Trophoblast cell (in vitro differentiated cells and primary cell): ENCODE results near the gene LYL1.

ENCODE experiments used
- DNase-seq, 2 donors: peaks; one replicate each; pipeline ENCODE4 v3.0.0-alpha.2; 2016
- H2AFZ ChIP-seq: 2 replicates; pipeline ENCODE4 v1.6.1; 2013; ENCODE audit warnings: low read length, moderate library complexity, mild to moderate bottlenecking; ENCODE audit not compliant: insufficient read depth, poor library complexity
- H2AK5ac ChIP-seq: 2 replicates; pipeline ENCODE4 v1.6.1; 2013; ENCODE audit warnings: mild to moderate bottlenecking, low read length
- H2BK120ac ChIP-seq: 2 replicates; pipeline ENCODE4 v1.6.1; 2013; ENCODE audit warnings: low read length, mild to moderate bottlenecking, moderate library complexity; ENCODE audit not compliant: insufficient read depth, poor library complexity
- H2BK12ac ChIP-seq: 2 replicates; pipeline ENCODE4 v1.6.1; 2013; ENCODE audit warnings: mild to moderate bottlenecking, low read length, moderate library complexity
- H2BK5ac ChIP-seq: 2 replicates; pipeline ENCODE4 v1.6.1; 2013; ENCODE audit warnings: low read length, low read depth, moderate library complexity, mild to moderate bottlenecking; ENCODE audit not compliant: poor library complexity
- H3K14ac ChIP-seq: 2 replicates; pipeline ENCODE4 v1.6.1; 2013; ENCODE audit warnings: mild to moderate bottlenecking, low read length
- H3K18ac ChIP-seq: 2 replicates; pipeline ENCODE4 v1.6.1; 2013; ENCODE audit warnings: mild to moderate bottlenecking, low read length
- H3K23ac ChIP-seq: 2 replicates; pipeline ENCODE4 v1.6.1; 2013; ENCODE audit warnings: low read length
- H3K27ac ChIP-seq: 2 replicates; pipeline ENCODE4 v1.5.1; 2013; ENCODE audit warnings: low read depth, mild to moderate bottlenecking, inconsistent platforms, low read length, moderate library complexity
- H3K27me3 ChIP-seq: 2 replicates; pipeline ENCODE4 v1.6.1; 2013; ENCODE audit warnings: inconsistent platforms, mild to moderate bottlenecking, low read length, moderate library complexity; ENCODE audit not compliant: insufficient read depth
- H3K36me3 ChIP-seq, 2 experiments: 1 replicate in 1 of 2; 2 replicates in 1 of 2; pipeline ENCODE4 v1.6.1; 2013; ENCODE audit warnings: low read length in 2 of 2, mild to moderate bottlenecking in 2 of 2, moderate library complexity in 1 of 2; ENCODE audit not compliant: insufficient read depth in 2 of 2, control insufficient read depth in 1 of 2
- H3K4ac ChIP-seq: 2 replicates; pipeline ENCODE4 v1.6.1; 2013; ENCODE audit warnings: low read depth, mild to moderate bottlenecking, low read length, moderate library complexity
- H3K4me1 ChIP-seq, 2 experiments: 1 replicate in 1 of 2; 2 replicates in 1 of 2; pipeline ENCODE4 v1.6.1; 2013; ENCODE audit warnings: low read length in 2 of 2, mild to moderate bottlenecking in 2 of 2, moderate library complexity in 1 of 2; ENCODE audit not compliant: insufficient read depth in 2 of 2, control insufficient read depth in 1 of 2
- H3K4me2 ChIP-seq: 2 replicates; pipeline ENCODE4 v1.6.1; 2013; ENCODE audit warnings: inconsistent platforms, mild to moderate bottlenecking, low read length, moderate library complexity
- H3K4me3 ChIP-seq: 2 replicates; pipeline ENCODE4 v1.5.1; 2013; ENCODE audit warnings: mild to moderate bottlenecking, low read depth, low read length, inconsistent platforms
- H3K79me1 ChIP-seq: one replicate; pipeline ENCODE4 v1.6.1; 2013; ENCODE audit warnings: low read length
- H3K79me2 ChIP-seq: 2 replicates; pipeline ENCODE4 v1.6.1; 2013; ENCODE audit warnings: low read length, mild to moderate bottlenecking; ENCODE audit not compliant: control insufficient read depth, insufficient read depth, poor library complexity
- H3K9ac ChIP-seq: 2 replicates; pipeline ENCODE4 v1.6.1; 2013; ENCODE audit warnings: mild to moderate bottlenecking, low read length
- H3K9me3 ChIP-seq: 2 replicates; pipeline ENCODE4 v1.6.1; 2013; ENCODE audit warnings: low read depth, mild to moderate bottlenecking, control low read depth, inconsistent platforms, low read length; ENCODE audit not compliant: insufficient read depth
- H4K12ac ChIP-seq: 2 replicates; pipeline ENCODE4 v1.6.1; 2013; ENCODE audit warnings: low read depth, mild to moderate bottlenecking, low read length, moderate library complexity
- H4K8ac ChIP-seq: 2 replicates; pipeline ENCODE4 v1.6.1; 2013; ENCODE audit warnings: low read depth, mild to moderate bottlenecking, low read length, moderate library complexity
- H4K91ac ChIP-seq: one replicate; pipeline ENCODE4 v1.6.1; 2013; ENCODE audit warnings: low read depth, mild to moderate bottlenecking, low read length, moderate library complexity
- WGBS: extraction: QIAGEN DNeasy Blood & Tissue Kit; methylation state at CpG from one replicate; pipeline ENCODE4 v1.1.7; 2013; ENCODE audit warnings: missing lambda C conversion rate; ENCODE audit not compliant: insufficient read length, insufficient coverage; ENCODE audit errors: extremely low coverage; 5-methylcytosine and 5-hydroxymethylcytosine counted together

LYL1 gene

DNA sequence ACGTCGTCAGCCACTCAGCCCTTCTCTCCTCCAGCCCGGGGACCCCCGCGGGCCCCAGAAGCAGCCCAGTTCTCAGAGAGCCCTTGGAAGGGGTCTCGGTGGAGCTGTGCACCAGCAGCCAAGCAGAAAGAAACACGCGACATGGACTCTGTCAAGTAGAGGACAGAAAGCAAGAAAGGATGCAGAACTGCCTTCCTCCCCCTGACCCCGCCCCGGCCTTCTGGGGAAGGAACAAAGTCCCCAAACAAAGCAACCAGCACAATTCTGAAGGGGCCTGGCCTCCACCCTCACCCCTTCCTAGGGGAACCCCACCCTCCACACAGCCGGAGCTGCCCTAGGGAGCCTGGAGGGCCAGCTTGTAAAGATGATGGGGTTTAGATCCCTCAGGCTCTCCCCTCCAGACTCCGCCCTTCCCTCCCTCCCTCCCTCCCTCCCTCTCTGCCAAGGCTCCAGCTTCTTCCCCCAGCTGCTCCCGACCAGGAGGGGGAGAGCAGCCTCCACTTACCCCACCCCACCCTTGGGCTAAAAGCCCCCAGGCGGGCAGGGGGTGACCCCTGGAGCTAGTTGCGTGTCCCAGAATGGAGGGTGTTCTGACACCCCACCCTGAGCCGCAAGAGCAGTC, 7.8 kb downstream of the LYL1 start:
- Histone ChIP-seq H3K14ac (no peak overlapping the region), H3K36me3 (no peaks in the 10 kb centered on the region), H3K4me2 (no peak overlapping the region), H2BK12ac (no peak overlapping the region), H4K91ac (no peak overlapping the region), H3K23ac (no peak overlapping the region), H2BK5ac (no peak overlapping the region), H3K4ac (no peak overlapping the region), H3K27me3 (peaks cover 62% of the 10 kb centered on the region), H3K9me3 (peaks cover 6% of the 10 kb centered on the region), H3K18ac (no peak overlapping the region), H2AFZ (no peak overlapping the region), H2BK120ac (no peak overlapping the region), H3K4me1 (peaks cover 5 to 8% of the 10 kb centered on the region in 2 experiments), H3K79me2 (no peaks in the 10 kb centered on the region), H4K8ac (no peak overlapping the region), H2AK5ac (no peak overlapping the region), H4K12ac (no peak overlapping the region), H3K27ac (no peak overlapping the region), H3K79me1 (no peaks in the 10 kb centered on the region), H3K4me3 (no peak overlapping the region), H3K9ac (no peak overlapping the region)
- WGBS: no CpG with 5 or more reads among the region's 16 CpGs
- no peak for DNase-seq

DNA sequence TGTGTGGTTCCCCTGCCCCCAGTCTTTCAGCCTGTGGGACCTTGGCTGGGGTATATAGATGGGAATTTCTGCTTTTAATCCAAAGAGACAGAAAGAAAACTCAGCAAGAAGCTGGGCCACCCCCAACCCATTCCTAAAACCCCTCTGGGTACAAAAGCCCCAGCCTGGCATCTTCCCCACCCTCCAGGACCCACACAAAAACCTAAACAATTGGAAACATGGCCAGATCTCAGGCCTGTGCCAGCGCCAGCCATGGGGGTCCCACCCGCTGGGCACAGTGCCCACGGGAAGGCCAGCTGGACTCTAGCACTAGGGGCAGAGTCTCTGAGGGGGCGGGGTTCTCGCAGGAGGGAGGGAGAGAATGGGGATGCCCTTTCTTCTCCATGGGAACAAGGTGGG, 8.6 kb downstream of the LYL1 start:
- Histone ChIP-seq H4K8ac (no peak overlapping the region), H2AFZ (no peak overlapping the region), H4K12ac (no peak overlapping the region), H2BK12ac (no peak overlapping the region), H3K27ac (no peak overlapping the region), H3K23ac (no peak overlapping the region), H3K9ac (no peak overlapping the region), H4K91ac (no peak overlapping the region), H3K27me3 (peaks cover 54% of the 10 kb centered on the region), H3K79me1 (no peaks in the 10 kb centered on the region), H2BK5ac (no peak overlapping the region), H3K4me1 (peaks cover under 1 to 3% of the 10 kb centered on the region in 2 experiments), H3K4ac (no peak overlapping the region), H3K4me3 (no peak overlapping the region), H3K14ac (no peak overlapping the region), H2BK120ac (no peak overlapping the region), H3K18ac (no peak overlapping the region), H2AK5ac (no peak overlapping the region), H3K36me3 (no peaks in the 10 kb centered on the region), H3K4me2 (no peak overlapping the region), H3K79me2 (no peaks in the 10 kb centered on the region), H3K9me3 (peaks cover 5% of the 10 kb centered on the region)
- no CpG with 5 or more reads among the region's 5 CpGs for WGBS
- DNase-seq: no peak

DNA sequence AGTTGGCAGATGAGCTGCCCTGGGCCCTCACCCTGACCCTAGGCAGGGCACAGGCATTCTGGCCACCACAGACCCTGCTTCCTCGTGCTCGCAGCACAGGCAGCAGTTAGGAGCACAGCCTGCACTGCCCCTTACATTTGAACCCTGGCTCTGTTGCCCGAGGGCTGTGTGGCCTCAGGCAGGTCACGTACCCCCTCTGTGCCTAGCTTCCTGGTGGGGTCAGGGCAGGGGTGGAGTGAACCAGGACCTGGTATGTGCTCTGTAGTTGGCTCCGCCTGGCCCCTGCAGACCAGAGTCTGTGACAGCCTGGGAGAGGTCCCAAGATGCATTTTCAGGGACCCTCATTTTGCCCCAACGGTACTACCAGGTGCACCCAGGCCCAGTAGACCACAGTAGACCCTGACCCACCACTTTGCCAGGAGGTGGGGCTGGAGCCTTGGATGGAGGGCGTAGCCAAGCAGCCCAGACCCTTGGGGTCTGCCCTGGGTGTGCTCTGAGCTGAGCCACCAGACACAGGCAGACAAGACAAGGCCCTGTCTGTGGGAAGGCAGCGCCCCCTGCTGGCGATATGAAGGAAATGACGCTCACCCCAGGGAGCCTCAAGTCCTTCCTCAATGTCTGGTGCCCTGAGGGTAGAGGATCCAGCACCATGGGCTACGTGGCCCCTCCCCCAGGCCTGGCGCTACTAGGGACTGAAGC, 9.1 kb downstream of the LYL1 start:
- peaks cover 0 to 2% of the 10 kb centered on the region in 2 experiments for H3K4me1 ChIP-seq
- H2BK5ac ChIP-seq: no peak overlapping the region
- WGBS: no CpG with 5 or more reads among the region's 12 CpGs
- peaks cover 2% of the 10 kb centered on the region for H3K9me3 ChIP-seq
- no peak overlapping the region for H3K14ac ChIP-seq
- H3K27ac ChIP-seq: no peak overlapping the region
- H3K79me1 ChIP-seq: no peaks in the 10 kb centered on the region
- H2AFZ ChIP-seq: no peak overlapping the region
- H4K12ac ChIP-seq: no peak overlapping the region
- no peak overlapping the region for H2BK12ac ChIP-seq
- H4K8ac ChIP-seq: no peak overlapping the region
- no peak overlapping the region for H2BK120ac ChIP-seq
- no peaks in the 10 kb centered on the region for H3K36me3 ChIP-seq
- no peak overlapping the region for H4K91ac ChIP-seq
- H3K9ac ChIP-seq: no peak overlapping the region
- H3K18ac ChIP-seq: no peak overlapping the region
- DNase-seq: peak; percentile 75 to 83
- no peaks in the 10 kb centered on the region for H3K79me2 ChIP-seq
- H3K4me3 ChIP-seq: no peak overlapping the region
- no peak overlapping the region for H3K4me2 ChIP-seq
- peaks cover 49% of the 10 kb centered on the region for H3K27me3 ChIP-seq
- no peak overlapping the region for H3K4ac ChIP-seq
- H3K23ac ChIP-seq: no peak overlapping the region
- H2AK5ac ChIP-seq: no peak overlapping the region

DNA sequence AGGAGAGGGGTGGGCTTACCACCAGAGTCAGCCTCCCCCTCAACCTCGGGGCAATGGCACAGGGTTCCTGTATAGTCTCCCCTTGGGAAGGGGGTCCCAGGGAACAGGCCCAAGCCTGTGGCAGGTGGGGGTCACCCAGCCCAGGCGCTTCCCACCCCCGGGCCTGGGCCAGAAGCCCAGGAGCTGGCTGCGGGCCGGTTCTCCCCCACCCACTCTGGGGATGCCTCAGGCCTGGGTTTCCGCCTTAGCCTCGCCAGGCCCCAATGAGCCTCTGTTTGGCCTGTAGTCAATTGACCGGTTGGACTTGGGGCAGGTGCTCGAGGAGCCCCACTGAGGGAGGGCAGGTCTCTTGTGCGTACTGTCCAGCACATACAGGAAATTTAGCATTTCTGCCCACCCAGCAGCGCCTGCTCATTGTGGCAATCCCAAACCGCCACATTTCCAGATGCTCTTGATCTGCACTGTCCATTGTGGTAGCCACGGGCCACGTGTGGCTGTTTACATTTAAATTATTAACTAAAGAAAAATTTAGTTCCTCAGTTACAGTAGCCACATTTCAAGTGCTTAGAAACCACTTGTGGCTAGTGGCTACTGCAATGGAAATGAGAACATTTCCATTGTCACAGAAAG, 9.9 kb downstream of the LYL1 start:
- H3K79me2 ChIP-seq: no peaks in the 10 kb centered on the region
- no peak overlapping the region for H2BK5ac ChIP-seq
- no peak overlapping the region for H2BK120ac ChIP-seq
- peaks cover 2% of the 10 kb centered on the region for H3K9me3 ChIP-seq
- H3K23ac ChIP-seq: no peak overlapping the region
- WGBS: no CpG with 5 or more reads among the region's 14 CpGs
- H3K4me3 ChIP-seq: no peak overlapping the region
- H3K27me3 ChIP-seq: peaks cover 43% of the 10 kb centered on the region
- no peak overlapping the region for H3K14ac ChIP-seq
- no peak for DNase-seq
- no peak overlapping the region for H3K4me2 ChIP-seq
- H3K18ac ChIP-seq: no peak overlapping the region
- H3K9ac ChIP-seq: no peak overlapping the region
- H2BK12ac ChIP-seq: no peak overlapping the region
- H4K12ac ChIP-seq: no peak overlapping the region
- no peaks in the 10 kb centered on the region for H3K79me1 ChIP-seq
- no peaks in the 10 kb centered on the region for H3K36me3 ChIP-seq
- no peak overlapping the region for H4K91ac ChIP-seq
- H3K4me1 ChIP-seq: no peaks in the 10 kb centered on the region
- no peak overlapping the region for H4K8ac ChIP-seq
- H2AK5ac ChIP-seq: no peak overlapping the region
- H2AFZ ChIP-seq: no peak overlapping the region
- no peak overlapping the region for H3K27ac ChIP-seq
- H3K4ac ChIP-seq: no peak overlapping the region
